H1 (cell line): ENCODE data around the gene CACNA2D3. TPM values are rescaled to one million over a fixed set of nuclear protein-coding genes. Genes with fewer than 3 reads are reported as not detected.

Experiments
- CBX5 ChIP-seq: fragments of 300-800, 300-1000 bp; sonication (generic); IDR thresholded peaks from 2 replicates; pipeline ENCODE4 v1.7.1; 2016; ENCODE audit warnings: antibody characterized with exemption, low read length, low read depth
- EZH2 ChIP-seq: fragments of 200-600 bp; sonication (generic); IDR thresholded peaks from 2 replicates; pipeline ENCODE4 v1.7.1; 2012; ENCODE audit warnings: low read depth, mild to moderate bottlenecking, moderate library complexity, low read length, inconsistent platforms; ENCODE audit not compliant: severe bottlenecking
- RBBP5 ChIP-seq: IDR thresholded peaks from 2 replicates; pipeline ENCODE4 v1.7.1; 2012; ENCODE audit warnings: low read depth, mild to moderate bottlenecking, inconsistent platforms, low read length, moderate library complexity, borderline replicate concordance
- polyA plus RNA-seq, 7 experiments: library from polyadenylated mRNA; depleted of rRNA in 3 of 7; stranded (reverse) in 5 of 7; unstranded in 2 of 7; fragments of >200 nt in 5 of 7; fragments of 200-250 nt in 2 of 7; gene quantifications; 1 replicate in 5 of 7; 2 replicates in 1 of 7; 4 replicates in 1 of 7; pipeline versions ENCODE4 v1.2.1 to v1.2.3, GENCODE V29; 2011 to 2013; ENCODE audit warnings: missing spikeins in 2 of 7, mixed read lengths in 2 of 7
- total RNA-seq: library from RNA; stranded (reverse); fragmentation: NEBNext Ultra II Directional; extraction: Animal tissue kit (Norgen Biotek cat#: 25700); gene quantifications from 2 replicates; pipeline ENCODE4 v1.2.1, GENCODE V29; 2021
- TF ChIP-seq, protein P1 (sequence below): IDR thresholded peaks from 2 replicates; pipeline ENCODE4 v1.6.1; 2012; ENCODE audit warnings: low read length, inconsistent platforms

Gene CACNA2D3
- total and polyA plus RNA-seq, 2 of the 8 experiments (the other 6 are each of a cell fraction or from before 2014, with no cell fraction given): 1.5 to 1.8 TPM

DNA sequence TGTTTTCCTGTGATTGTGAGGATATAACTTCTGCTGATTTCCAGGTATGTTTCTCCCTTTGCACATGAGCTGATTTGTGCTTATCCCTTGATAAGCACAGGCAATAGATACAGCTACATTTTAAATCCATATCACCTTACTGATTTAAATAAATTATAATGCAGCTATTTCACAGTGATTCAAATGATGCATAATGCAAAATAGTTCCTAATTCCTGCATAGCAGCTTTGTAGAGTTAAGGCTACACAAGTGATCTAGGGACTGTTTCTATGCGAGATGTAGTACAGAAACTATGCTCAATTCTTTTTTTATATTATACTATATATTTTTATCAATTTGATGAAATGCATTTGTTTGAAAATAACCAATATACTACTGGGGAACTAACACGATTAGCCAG lies 471.3 kb downstream of the CACNA2D3 start (continued):
- TF ChIP-seq, protein P1, sequence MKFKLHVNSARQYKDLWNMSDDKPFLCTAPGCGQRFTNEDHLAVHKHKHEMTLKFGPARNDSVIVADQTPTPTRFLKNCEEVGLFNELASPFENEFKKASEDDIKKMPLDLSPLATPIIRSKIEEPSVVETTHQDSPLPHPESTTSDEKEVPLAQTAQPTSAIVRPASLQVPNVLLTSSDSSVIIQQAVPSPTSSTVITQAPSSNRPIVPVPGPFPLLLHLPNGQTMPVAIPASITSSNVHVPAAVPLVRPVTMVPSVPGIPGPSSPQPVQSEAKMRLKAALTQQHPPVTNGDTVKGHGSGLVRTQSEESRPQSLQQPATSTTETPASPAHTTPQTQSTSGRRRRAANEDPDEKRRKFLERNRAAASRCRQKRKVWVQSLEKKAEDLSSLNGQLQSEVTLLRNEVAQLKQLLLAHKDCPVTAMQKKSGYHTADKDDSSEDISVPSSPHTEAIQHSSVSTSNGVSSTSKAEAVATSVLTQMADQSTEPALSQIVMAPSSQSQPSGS: no peak
- no peak for TF ChIP-seq RBBP5
- no peak for TF ChIP-seq EZH2
- TF ChIP-seq CBX5: no peak
